Measurements from ENCODE around the gene N4BP2L2. TPM values are rescaled to one million over a fixed set of nuclear protein-coding genes. Genes with fewer than 3 reads are reported as not detected.

The N4BP2L2 gene
- total and polyA plus RNA-seq, 9 of the 15 experiments (the other 6 are each of a cell fraction or from before 2014, with no cell fraction given): 33.9 to 76.4 (median 48.7) TPM

- TF ChIP-seq REST (IDR thresholded peaks at IDR 0.05; ENCODE audit: borderline replicate concordance) (peak; percentile 83), REST (CRISPR knock-in tag; IDR thresholded peaks at IDR 0.05; ENCODE audit: low read depth) (no peak)
Observed at GRCh38 chr13:32586080-32586900, 47.7 kb upstream of the N4BP2L2 start, which contains the start of gene PDS5B (continued).
